Loucy (cell line): ENCODE data around the gene PDE11A.

Experiments used
- H2AFZ ChIP-seq: fragments of 200-600 bp; sonication (generic); 2 replicates; pipeline ENCODE4 v1.6.0; 2016; ENCODE audit warnings: antibody characterized with exemption, mild to moderate bottlenecking, low read length, moderate library complexity
- H3F3A ChIP-seq: fragments of 200-600 bp; 2 replicates; pipeline ENCODE4 v1.6.0; 2016; ENCODE audit warnings: antibody characterized with exemption, low read depth, mild to moderate bottlenecking
- H3K27me3 ChIP-seq: fragments of 200-600 bp; sonication (generic); 2 replicates; pipeline ENCODE4 v1.6.1; 2014; ENCODE audit warnings: low read length, mild to moderate bottlenecking; ENCODE audit not compliant: insufficient read depth, poor library complexity, severe bottlenecking
- H3K36me3 ChIP-seq: fragments of 200-600 bp; sonication (generic); 2 replicates; pipeline ENCODE4 v1.6.1; 2016; ENCODE audit warnings: low read length; ENCODE audit not compliant: insufficient read depth
- H3K4me1 ChIP-seq: fragments of 200-600 bp; sonication (generic); 2 replicates; pipeline ENCODE4 v1.5.1; 2014; ENCODE audit warnings: low read length, mild to moderate bottlenecking; ENCODE audit not compliant: insufficient read depth, poor library complexity, severe bottlenecking
- H3K4me2 ChIP-seq: fragments of 200-600 bp; sonication (generic); 2 replicates; pipeline ENCODE4 v1.6.0; 2014; ENCODE audit warnings: antibody characterized with exemption, low read length, low read depth, mild to moderate bottlenecking; ENCODE audit not compliant: poor library complexity, severe bottlenecking
- H3K4me3 ChIP-seq: fragments of 200-600 bp; sonication (generic); 2 replicates; pipeline ENCODE4 v1.5.1; 2014; ENCODE audit warnings: low read length, mild to moderate bottlenecking, mixed read lengths; ENCODE audit not compliant: poor library complexity, severe bottlenecking
- H3K79me2 ChIP-seq: fragments of 200-600 bp; sonication (generic); 2 replicates; pipeline ENCODE4 v1.6.1; 2014; ENCODE audit warnings: low read length; ENCODE audit not compliant: insufficient read depth
- H3K9ac ChIP-seq: fragments of 200-600 bp; sonication (generic); 2 replicates; pipeline ENCODE4 v1.6.0; 2014; ENCODE audit warnings: mild to moderate bottlenecking, low read depth, low read length, moderate library complexity; ENCODE audit not compliant: poor library complexity, severe bottlenecking
- H3K9me2 ChIP-seq: fragments of 200-600 bp; sonication (generic); replicated peaks from 2 replicates; pipeline ENCODE4 v1.6.1; 2016; ENCODE audit warnings: low read depth, low read length, mixed read lengths
- H3K9me3 ChIP-seq: fragments of 200-600 bp; sonication (generic); 2 replicates; pipeline ENCODE4 v1.6.1; 2014; ENCODE audit warnings: mild to moderate bottlenecking, antibody characterized with exemption, low read length, low read depth; ENCODE audit not compliant: insufficient read depth
- H4K20me1 ChIP-seq: fragments of 200-600 bp; sonication (generic); 2 replicates; pipeline ENCODE4 v1.6.0; 2014; ENCODE audit warnings: antibody characterized with exemption, low read length, mild to moderate bottlenecking; ENCODE audit not compliant: insufficient read depth, poor library complexity, severe bottlenecking
- EZH2phosphoT487 ChIP-seq: fragments of 200-600 bp; IDR thresholded peaks from 2 replicates; pipeline ENCODE4 v1.6.1; 2018; ENCODE audit warnings: antibody characterized with exemption, mild to moderate bottlenecking, moderate library complexity, borderline replicate concordance
- TF ChIP-seq, protein P1 (sequence below): fragments of 200-600 bp; sonication (generic); conservative IDR thresholded peaks from 2 replicates; pipeline ENCODE4 v1.5.1; 2014; ENCODE audit warnings: mild to moderate bottlenecking, antibody characterized with exemption, low read length

PDE11A gene

DNA sequence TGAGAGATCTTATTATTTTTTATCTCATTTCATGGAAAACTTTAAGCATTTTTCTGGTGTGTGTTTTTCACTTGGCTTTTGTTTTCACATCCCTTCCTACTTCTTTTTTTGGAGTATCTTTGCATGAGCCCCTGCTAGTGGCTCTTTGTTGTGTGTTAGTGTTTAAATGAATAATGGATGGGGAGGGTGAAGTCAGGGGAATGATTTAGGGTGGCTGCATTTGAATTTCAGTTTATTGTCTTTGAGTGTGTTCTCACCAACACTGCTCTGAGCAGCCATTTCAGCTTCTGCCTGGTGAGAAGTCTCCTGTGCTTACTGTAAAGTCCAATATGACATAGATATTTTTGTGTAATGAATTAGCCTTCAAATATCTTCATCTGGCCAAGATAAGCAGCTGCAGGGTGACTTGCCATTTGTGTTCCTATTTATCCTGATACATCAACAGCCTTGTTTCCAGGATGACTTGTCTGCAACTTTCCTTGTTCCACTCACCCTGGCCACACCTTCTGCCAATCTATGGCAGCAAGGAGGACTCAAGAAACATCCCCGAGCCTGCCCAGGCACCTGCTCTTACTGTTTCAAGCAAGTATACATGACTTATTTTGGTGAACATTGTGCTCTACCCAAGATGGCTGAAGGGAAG lies 182.6 kb downstream of the PDE11A start:
- H3K4me1 ChIP-seq: peaks cover 23% of the 10 kb centered on the region

DNA sequence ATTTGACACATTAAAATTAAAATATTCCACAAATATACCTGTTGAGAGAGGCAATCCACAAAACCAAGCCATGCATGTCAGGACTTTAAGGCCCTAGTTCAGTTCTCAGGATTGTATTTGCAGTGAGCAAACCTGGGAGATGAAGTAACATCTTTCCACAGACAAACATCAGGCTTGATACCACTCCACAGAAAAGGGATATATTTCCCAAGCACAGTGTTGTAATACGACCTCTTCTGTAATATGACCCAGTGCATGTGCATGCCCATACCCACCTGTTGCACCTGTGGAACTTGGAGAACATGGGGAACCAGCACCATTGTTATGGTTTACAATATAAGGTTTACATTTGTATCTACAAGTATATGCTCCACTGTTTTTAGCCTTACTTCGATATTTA lies 184.0 kb downstream of the PDE11A start:
- H3K27me3 ChIP-seq: no peaks in the 10 kb centered on the region
- TF ChIP-seq EZH2phosphoT487: no peak
- TF ChIP-seq, protein P1, sequence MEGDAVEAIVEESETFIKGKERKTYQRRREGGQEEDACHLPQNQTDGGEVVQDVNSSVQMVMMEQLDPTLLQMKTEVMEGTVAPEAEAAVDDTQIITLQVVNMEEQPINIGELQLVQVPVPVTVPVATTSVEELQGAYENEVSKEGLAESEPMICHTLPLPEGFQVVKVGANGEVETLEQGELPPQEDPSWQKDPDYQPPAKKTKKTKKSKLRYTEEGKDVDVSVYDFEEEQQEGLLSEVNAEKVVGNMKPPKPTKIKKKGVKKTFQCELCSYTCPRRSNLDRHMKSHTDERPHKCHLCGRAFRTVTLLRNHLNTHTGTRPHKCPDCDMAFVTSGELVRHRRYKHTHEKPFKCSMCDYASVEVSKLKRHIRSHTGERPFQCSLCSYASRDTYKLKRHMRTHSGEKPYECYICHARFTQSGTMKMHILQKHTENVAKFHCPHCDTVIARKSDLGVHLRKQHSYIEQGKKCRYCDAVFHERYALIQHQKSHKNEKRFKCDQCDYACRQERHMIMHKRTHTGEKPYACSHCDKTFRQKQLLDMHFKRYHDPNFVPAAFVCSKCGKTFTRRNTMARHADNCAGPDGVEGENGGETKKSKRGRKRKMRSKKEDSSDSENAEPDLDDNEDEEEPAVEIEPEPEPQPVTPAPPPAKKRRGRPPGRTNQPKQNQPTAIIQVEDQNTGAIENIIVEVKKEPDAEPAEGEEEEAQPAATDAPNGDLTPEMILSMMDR: no peak
- no peak overlapping the region for H3K4me3 ChIP-seq
- no peaks in the 10 kb centered on the region for H3F3A ChIP-seq
- no peaks in the 10 kb centered on the region for H4K20me1 ChIP-seq
- no peak overlapping the region for H2AFZ ChIP-seq
- no peak overlapping the region for H3K4me2 ChIP-seq
- H3K9me3 ChIP-seq: no peaks in the 10 kb centered on the region
- H3K9ac ChIP-seq: no peak overlapping the region
- peaks cover 12% of the 10 kb centered on the region for H3K4me1 ChIP-seq
- no peaks in the 10 kb centered on the region for H3K9me2 ChIP-seq
- H3K79me2 ChIP-seq: no peaks in the 10 kb centered on the region
- H3K36me3 ChIP-seq: no peaks in the 10 kb centered on the region

More for the DNA sequence above, 182.6 kb downstream of the PDE11A start:
- H3F3A ChIP-seq: no peaks in the 10 kb centered on the region
- no peak overlapping the region for H3K9ac ChIP-seq
- H3K9me3 ChIP-seq: 0 out of 2 replicates have a peak, but pooled peaks cover 6% of the 10 kb centered on the region
- H3K9me2 ChIP-seq: no peaks in the 10 kb centered on the region
- H3K36me3 ChIP-seq: no peaks in the 10 kb centered on the region; the same call in 1 of the 2 replicates
- H3K4me3 ChIP-seq: no peak overlapping the region
- TF ChIP-seq, protein P1: no peak
- no peak for TF ChIP-seq EZH2phosphoT487
- no peaks in the 10 kb centered on the region for H3K27me3 ChIP-seq
- no peak overlapping the region for H3K4me2 ChIP-seq
- peak overlapping the region; percentile 53; the same call in 1 of the 2 replicates for H2AFZ ChIP-seq
- no peaks in the 10 kb centered on the region for H3K79me2 ChIP-seq
- H4K20me1 ChIP-seq: no peaks in the 10 kb centered on the region

DNA sequence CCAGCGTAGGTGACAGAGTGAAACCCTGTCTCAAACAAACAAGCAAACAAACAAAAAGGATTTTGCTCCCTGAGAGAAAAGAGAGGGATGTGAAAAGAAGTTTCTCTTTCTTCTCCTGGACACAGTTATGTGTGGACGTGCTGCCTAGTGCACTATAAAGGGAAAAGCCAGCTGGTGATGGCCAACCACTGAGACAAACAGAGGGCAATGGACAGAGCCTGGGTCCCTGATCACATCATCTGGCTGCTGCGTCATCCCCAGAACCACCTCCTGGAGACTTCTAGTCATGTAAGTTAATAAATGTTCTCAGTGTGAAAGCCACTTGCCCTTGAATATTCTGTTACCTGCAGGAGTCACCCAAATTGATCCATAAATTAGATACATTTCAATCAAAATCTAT lies 184.9 kb downstream of the PDE11A start:
- TF ChIP-seq EZH2phosphoT487: no peak
- TF ChIP-seq, protein P1: no peak
- H3K36me3 ChIP-seq: no peaks in the 10 kb centered on the region

More for the DNA sequence above, 184.9 kb downstream of the PDE11A start:
- no peaks in the 10 kb centered on the region for H3K79me2 ChIP-seq
- H3K4me3 ChIP-seq: no peak overlapping the region
- no peaks in the 10 kb centered on the region for H3K9me2 ChIP-seq
- H3K27me3 ChIP-seq: no peaks in the 10 kb centered on the region
- H3F3A ChIP-seq: no peaks in the 10 kb centered on the region
- no peaks in the 10 kb centered on the region for H3K9me3 ChIP-seq
- H4K20me1 ChIP-seq: no peaks in the 10 kb centered on the region
- H3K4me2 ChIP-seq: no peak overlapping the region
- no peak overlapping the region for H2AFZ ChIP-seq
- no peak overlapping the region for H3K9ac ChIP-seq
- peaks cover 3% of the 10 kb centered on the region for H3K4me1 ChIP-seq
